Lower leg skin (tissue), 4 donors: ENCODE data around the gene FYTTD1. TPM values are rescaled to one million over a fixed set of nuclear protein-coding genes. Genes with fewer than 3 reads are reported as not detected.

Source experiments
- DNase-seq, 2 donors: peaks; one replicate each; pipeline ENCODE4 v3.0.0-alpha.2; 2019; ENCODE audit warnings: low spot score in 2 of 2
- H3K4me3 ChIP-seq: fragments of 200-600 bp; sonication (generic); 2 replicates; pipeline ENCODE4 v1.5.1; 2017; ENCODE audit warnings: mild to moderate bottlenecking, low read depth; ENCODE audit not compliant: poor library complexity, severe bottlenecking
- POLR2A ChIP-seq, 2 donors: fragments of 450-650 bp; IDR thresholded peaks; one replicate each; pipeline ENCODE4 v1.6.1; 2016 to 2017; ENCODE audit warnings: antibody characterized with exemption in 2 of 2, mild to moderate bottlenecking in 1 of 2, moderate library complexity in 1 of 2
- WGBS, 2 donors: methylation state at CpG; one replicate each; pipeline ENCODE4 v1.1.5; 2018; 5-methylcytosine and 5-hydroxymethylcytosine counted together
- intact Hi-C: fragments of 100-400 bp; cut with DNase I; formaldehyde crosslinking; loops from one replicate; pipeline ENCODE4 v1.15.0; 2023; ENCODE audit warnings: low total_unique reads
- total RNA-seq, 4 donors: library from RNA; depleted of rRNA; stranded (reverse); fragments of >200 nt; gene quantifications; one replicate each; pipeline ENCODE4 v1.1.0, GENCODE V29; 2016
- TF ChIP-seq, protein P1 (sequence below), 3 donors: fragments of 450-650 bp; IDR thresholded peaks; one replicate each; pipeline ENCODE4 v1.5.1; 2016; ENCODE audit warnings: antibody characterized with exemption in 3 of 3, mild to moderate bottlenecking in 3 of 3, moderate library complexity in 2 of 3

Gene FYTTD1
- total RNA-seq, 4 donors from 2014 or later = 44.6 to 65.1 (median 54.3) TPM

DNA sequence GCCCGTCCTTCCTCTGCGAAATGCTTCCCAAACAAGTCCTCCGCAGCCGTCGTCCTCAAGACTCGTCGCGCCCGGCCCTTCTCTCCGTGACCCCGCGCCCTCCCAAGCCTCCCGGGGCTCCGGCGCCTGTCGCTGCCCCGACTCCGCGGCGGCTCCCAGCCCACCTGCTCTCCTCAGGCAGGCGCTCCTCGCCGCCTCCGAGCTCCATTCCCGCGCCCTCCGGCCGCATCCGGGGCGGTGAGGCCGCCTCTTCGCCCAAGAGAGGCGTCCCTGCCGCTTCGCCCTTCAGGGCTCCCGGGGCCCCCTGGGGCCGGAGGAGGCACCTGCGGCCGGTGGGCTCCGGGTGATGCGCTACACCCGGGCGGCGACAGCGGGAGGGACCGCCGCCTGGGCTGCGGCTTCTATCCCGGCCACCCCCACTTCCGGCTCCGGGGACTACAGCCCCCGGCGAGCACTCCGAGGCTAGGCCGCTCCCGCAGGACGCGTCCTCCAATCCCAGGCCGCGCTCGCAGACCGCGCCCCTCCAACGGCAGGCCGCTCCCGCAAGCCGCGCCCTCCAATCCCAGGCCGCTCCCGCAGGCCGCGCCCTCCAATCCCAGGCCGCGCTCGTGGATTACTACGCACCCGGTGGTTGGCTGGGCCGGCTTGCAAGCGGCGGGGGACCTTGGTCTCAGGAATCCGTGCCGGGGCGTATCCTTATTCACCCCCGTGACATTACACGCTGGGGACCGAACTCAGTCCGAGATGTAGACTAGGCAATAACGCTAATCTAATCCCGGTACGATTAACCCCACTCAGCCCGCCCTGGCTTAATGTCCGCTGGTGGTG, 13.0 kb upstream of the FYTTD1 start, which contains the start of gene RUBCN:
TSS of gene RUBCN (minus strand) at position 414 of the 828 bp plus-strand sequence. CDS start at position 229, 185 bp downstream.
- 0 to 1% methylated on average over 55 to 57 of the region's 92 CpGs for WGBS, 2 donors
- peak within 1 kb of the TSS; percentile 61 for H3K4me3 ChIP-seq
- intact Hi-C loops = no loop called here
- TF ChIP-seq POLR2A (IDR thresholded peaks at IDR 0.05) = no peak
- TF ChIP-seq, protein P1, sequence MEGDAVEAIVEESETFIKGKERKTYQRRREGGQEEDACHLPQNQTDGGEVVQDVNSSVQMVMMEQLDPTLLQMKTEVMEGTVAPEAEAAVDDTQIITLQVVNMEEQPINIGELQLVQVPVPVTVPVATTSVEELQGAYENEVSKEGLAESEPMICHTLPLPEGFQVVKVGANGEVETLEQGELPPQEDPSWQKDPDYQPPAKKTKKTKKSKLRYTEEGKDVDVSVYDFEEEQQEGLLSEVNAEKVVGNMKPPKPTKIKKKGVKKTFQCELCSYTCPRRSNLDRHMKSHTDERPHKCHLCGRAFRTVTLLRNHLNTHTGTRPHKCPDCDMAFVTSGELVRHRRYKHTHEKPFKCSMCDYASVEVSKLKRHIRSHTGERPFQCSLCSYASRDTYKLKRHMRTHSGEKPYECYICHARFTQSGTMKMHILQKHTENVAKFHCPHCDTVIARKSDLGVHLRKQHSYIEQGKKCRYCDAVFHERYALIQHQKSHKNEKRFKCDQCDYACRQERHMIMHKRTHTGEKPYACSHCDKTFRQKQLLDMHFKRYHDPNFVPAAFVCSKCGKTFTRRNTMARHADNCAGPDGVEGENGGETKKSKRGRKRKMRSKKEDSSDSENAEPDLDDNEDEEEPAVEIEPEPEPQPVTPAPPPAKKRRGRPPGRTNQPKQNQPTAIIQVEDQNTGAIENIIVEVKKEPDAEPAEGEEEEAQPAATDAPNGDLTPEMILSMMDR (IDR thresholded peaks at IDR 0.05) = no peak
- peak; percentile 93 to 98 for DNase-seq

- TF ChIP-seq POLR2A (IDR thresholded peaks at IDR 0.05) = no peak
- TF ChIP-seq, protein P1 (IDR thresholded peaks at IDR 0.05) = no peak
- DNase-seq = peak in 1 of 2 donors; percentile 80
- 0% methylated on average over 6 of the region's 6 CpGs for WGBS, 2 donors
- peak overlapping the region; percentile 61 for H3K4me3 ChIP-seq
- intact Hi-C loops = no loop called here
These were observed 12.4 kb upstream of the FYTTD1 start for GRCh38 chr3:197737319-197737649.

DNA sequence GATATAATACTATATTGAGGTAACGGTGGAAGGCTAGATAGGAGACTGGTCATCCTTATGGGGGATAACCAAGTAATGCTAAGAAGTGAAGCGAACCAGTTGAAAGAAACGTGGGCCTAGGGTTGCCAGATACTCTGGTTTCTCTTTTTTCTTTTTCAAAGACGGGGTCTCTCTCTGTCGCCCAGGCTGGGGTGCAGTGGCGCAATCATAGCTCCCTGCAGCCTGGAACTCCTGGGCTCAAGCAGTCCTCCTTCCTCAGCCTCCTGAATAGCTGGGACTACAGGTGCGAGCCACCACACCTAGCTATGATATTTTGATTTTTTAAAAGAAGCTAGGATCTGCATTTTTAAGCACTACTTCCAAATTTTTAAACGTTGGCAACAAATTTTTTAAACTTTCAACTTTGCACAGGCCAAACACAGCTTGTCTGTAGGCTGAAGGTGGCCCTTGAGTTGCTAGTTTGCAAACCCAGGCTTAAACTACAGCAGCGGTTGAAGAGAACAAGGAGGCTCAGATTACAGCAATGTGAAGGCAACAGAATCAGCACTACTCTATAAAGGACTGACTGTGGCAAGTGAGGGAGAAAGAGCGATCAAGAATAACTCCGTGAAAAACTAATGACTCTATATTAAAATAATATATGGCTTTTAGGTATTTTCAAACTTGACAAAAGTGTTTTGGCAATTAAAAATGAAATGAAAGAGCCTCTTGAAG, 11.8 kb upstream of the FYTTD1 start:
- intact Hi-C loops = no loop called here
- H3K4me3 ChIP-seq = no peak overlapping the region
- DNase-seq = no peak
- WGBS, 2 donors = 67 to 69% methylated on average over 11 of the region's 11 CpGs
- TF ChIP-seq POLR2A (IDR thresholded peaks at IDR 0.05) = no peak

GRCh38 chr3:197742787-197743186, 6.9 kb upstream of the FYTTD1 start:
- intact Hi-C loops = no loop called here
- no peak for TF ChIP-seq POLR2A (IDR thresholded peaks at IDR 0.05)
- TF ChIP-seq, protein P1 (IDR thresholded peaks at IDR 0.05) = no peak
- H3K4me3 ChIP-seq = no peak overlapping the region
- 88 to 91% methylated on average over 3 of the region's 3 CpGs for WGBS, 2 donors
- no peak for DNase-seq

GRCh38 chr3:197746209-197746608, 3.5 kb upstream of the FYTTD1 start:
- intact Hi-C loops = no loop called here
- 83 to 87% methylated on average over 3 of the region's 3 CpGs for WGBS, 2 donors
- DNase-seq = no peak
- TF ChIP-seq, protein P1 (IDR thresholded peaks at IDR 0.05) = no peak
- no peak for TF ChIP-seq POLR2A (IDR thresholded peaks at IDR 0.05)
- H3K4me3 ChIP-seq = no peak overlapping the region

GRCh38 chr3:197746801-197747237, 2.9 kb upstream of the FYTTD1 start:
- intact Hi-C loops = no loop called here
- no peak for TF ChIP-seq POLR2A (IDR thresholded peaks at IDR 0.05)
- TF ChIP-seq, protein P1 (IDR thresholded peaks at IDR 0.05) = no peak
- 68 to 80% methylated on average over 4 of the region's 4 CpGs for WGBS, 2 donors
- no peak overlapping the region for H3K4me3 ChIP-seq
- DNase-seq = no peak
